ENCODE measurements around the gene USP53.

Gene USP53

DNA sequence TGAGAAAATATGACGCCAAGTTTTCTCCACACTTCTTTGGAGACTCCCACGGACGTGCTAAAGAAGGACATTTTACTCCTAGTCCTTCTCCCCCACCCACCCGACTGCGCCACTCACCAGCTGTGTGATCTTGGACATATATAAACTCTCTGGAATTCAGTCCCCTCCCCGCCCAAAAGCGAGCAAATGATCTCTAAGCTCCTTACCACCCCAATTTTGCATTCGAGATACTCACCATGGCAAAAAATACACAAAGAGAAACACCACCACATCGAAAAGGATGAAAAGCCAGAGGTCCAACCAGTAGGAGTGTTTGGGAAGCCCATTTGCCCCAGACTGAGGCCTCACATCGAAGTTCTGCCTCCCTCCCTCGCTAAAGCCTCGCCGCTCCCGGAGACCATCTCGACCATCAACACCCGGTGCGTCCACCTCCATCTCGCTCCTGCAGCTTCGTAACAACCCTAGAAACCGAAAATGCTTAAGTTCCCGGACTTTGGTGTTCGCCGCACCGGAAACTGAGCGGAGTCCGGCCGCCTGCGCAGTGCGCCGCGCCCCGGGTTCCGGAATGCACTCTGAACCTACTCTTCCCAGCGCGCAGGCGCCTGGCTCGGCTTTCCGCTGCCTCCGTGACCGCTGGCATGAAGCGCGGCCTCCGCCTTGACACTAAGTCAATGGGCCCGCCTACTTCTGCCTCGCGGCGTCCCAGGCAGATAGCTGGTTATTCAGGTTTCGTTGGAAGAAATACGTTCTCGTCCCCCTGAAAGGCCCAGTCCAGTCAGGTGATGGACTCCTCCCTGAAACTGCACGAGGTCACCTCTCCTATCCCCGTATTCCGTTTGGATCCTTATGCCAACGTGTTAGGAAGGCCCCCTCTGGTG lies 87.8 kb downstream of the USP53 start:
- peaks cover 42% of the 10 kb centered on the region for H3K36me3 Mint-ChIP-seq (ENCODE audit: low read depth)
- intact Hi-C loops (cut with micrococcal nuclease), result loop anchor here (1.0 kb wide), 1 partner anchor 154 kb away; no protein-coding TSS in a partner anchor
- peak overlapping the region; percentile 98 for H3K27ac Mint-ChIP-seq
- H3K4me3 Mint-ChIP-seq, result peak overlapping the region; percentile 97
- H3K27me3 Mint-ChIP-seq, result peaks cover 2% of the 10 kb centered on the region
- H3K9me3 Mint-ChIP-seq, result no peaks in the 10 kb centered on the region
- H3K4me1 Mint-ChIP-seq (ENCODE audit: low read depth), result peaks cover 17% of the 10 kb centered on the region

DNA sequence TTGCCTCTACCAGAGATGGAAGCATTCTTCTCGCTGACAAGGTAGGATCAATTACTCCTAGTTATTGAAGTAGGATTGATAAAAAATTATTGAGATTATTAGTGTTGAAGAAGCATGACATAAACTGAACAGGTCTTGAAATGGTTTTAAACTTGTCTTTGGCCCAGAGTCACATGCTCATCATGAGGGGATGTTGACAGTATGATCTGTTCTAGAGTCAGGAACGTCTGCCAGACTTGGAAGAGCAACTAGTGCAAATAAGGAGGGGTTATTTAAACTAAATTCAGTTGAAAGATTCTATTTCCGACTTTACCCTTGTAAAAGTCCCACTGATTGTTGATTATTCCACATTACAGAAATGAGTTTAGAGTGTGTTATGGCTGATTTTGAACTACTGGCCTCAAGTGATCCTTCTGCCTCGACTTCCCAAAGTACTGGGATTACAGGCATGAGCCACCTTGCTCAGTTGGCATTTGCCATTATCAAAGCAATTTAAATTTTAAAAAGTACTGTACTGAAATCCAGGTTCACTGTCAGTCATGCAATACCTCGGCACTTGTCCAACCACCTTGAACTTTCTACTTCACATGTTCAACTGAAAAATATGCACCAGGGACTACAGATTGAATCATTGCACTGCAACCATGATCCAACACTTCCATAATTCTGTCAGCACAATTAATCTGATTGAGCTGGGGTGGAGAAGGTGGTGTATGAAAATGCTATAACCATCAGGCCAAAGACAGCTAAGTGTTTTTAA lies 89.7 kb downstream of the USP53 start:
- no peak overlapping the region for H3K27ac Mint-ChIP-seq
- no peak overlapping the region for H3K4me3 Mint-ChIP-seq
- intact Hi-C loops (cut with micrococcal nuclease), result no loop called here
- no peaks in the 10 kb centered on the region for H3K9me3 Mint-ChIP-seq
- H3K27me3 Mint-ChIP-seq, result peaks cover 2% of the 10 kb centered on the region
- H3K36me3 Mint-ChIP-seq (ENCODE audit: low read depth), result peaks cover 32% of the 10 kb centered on the region
- H3K4me1 Mint-ChIP-seq (ENCODE audit: low read depth), result peaks cover 17% of the 10 kb centered on the region

DNA sequence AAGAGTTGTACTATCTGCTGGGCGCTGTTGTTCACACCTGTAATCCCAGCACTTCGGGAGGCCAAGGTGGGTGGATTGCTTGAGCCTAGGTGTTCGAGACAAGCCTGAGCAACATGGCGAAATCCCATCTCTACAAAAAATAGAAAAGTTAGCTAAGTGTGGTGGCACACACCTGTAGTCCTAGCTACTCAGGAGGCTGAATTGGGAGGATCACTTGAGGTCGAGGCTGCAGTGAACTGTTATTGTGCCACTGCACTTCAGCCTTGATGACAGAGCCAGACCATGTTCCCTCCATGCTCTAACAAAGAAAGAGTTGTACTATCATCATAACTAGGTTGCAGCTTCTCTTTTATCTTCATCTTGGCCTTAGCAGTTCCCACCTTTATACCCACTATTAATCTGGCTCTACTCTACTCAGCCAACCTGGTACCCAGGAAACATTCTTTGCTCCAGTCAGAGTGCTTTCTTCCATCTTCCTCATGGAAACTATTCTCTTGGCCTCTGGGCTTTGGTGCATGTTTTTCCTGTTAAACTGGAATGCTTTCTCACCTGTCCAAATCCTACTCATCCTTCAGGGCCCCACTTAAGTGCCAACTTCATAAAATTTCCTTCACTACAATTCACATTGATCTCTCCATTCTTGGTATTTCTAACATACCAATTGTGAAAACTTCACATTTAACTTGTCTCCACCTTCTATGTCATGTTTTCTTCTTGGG lies 91.2 kb downstream of the USP53 start:
- H3K27me3 Mint-ChIP-seq, result peaks cover 2% of the 10 kb centered on the region
- peaks cover 10% of the 10 kb centered on the region for H3K4me1 Mint-ChIP-seq (ENCODE audit: low read depth)
- no peaks in the 10 kb centered on the region for H3K9me3 Mint-ChIP-seq
- intact Hi-C loops (cut with micrococcal nuclease), result no loop called here
- no peak overlapping the region for H3K4me3 Mint-ChIP-seq
- no peak overlapping the region for H3K27ac Mint-ChIP-seq
- H3K36me3 Mint-ChIP-seq (ENCODE audit: low read depth), result peaks cover 19% of the 10 kb centered on the region

DNA sequence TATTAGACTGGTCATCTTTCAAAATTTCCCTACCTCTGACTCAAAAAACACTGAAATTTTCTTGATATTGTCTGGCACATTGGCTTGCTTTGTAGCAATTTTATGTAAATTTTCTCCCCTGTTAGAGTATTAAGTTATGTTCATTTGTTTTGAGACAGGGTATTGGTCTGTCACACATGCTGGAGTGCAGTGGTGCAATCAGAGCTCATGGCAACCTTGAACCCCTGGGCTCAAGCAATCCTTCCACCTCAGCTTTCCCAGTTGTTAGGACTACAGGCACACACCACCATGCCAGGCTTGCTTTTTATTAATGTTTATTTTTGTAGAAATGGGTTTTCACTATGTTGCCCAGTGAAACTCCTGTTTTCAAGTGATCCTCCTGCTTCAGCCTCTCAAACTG lies 91.9 kb downstream of the USP53 start:
- Mint-ChIP-seq H3K9me3 (no peaks in the 10 kb centered on the region), H3K27ac (no peak overlapping the region), H3K27me3 (peaks cover 2% of the 10 kb centered on the region), H3K36me3 (ENCODE audit: low read depth) (peaks cover 12% of the 10 kb centered on the region), H3K4me1 (ENCODE audit: low read depth) (peaks cover 3% of the 10 kb centered on the region), H3K4me3 (no peak overlapping the region)
- intact Hi-C loops (cut with micrococcal nuclease), result no loop called here

DNA sequence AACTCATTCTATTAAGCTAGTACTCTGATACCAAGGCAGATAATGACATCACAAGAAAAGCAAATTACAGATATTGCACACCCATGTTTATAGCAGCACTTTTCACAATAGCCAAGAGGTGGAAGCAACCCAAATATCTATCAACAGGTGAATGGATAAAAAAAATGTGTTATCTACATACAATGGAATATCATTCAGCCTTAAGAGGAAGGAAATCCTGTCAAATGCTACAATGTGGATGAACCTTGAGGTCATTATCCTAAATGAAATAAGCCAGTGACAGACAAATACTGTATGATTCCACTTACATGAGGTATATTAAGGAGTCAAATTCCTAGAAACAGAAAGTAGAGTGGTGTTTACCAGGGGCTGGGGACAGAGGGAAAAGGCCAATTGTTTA lies 95.1 kb downstream of the USP53 start:
- intact Hi-C loops (cut with micrococcal nuclease), result no loop called here
- Mint-ChIP-seq H3K9me3 (no peaks in the 10 kb centered on the region), H3K27ac (no peak overlapping the region), H3K4me1 (ENCODE audit: low read depth) (no peaks in the 10 kb centered on the region), H3K4me3 (no peak overlapping the region), H3K36me3 (ENCODE audit: low read depth) (no peaks in the 10 kb centered on the region), H3K27me3 (peaks cover 2% of the 10 kb centered on the region)

DNA sequence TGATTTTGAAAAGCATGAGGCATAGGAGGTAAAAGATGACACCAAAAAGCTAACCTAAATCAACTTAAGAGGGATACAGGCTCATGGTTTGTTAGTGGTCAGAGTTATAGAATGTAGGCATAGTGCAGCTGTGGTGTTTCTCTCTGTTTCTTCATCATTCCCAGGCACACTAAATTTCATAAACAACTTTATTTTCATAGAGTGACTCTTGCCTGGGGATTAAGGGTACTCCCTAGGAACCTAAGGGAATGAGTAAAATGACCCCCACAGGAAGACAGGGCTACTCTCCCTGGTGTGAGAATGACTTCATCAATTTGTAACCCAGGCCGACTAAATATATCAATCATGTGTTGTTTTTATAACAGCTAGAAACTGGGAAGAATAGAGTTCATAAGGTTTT lies 98.3 kb downstream of the USP53 start:
- Mint-ChIP-seq H3K9me3 (no peaks in the 10 kb centered on the region), H3K4me3 (no peak overlapping the region), H3K36me3 (ENCODE audit: low read depth) (no peaks in the 10 kb centered on the region), H3K27ac (no peak overlapping the region), H3K4me1 (ENCODE audit: low read depth) (peaks cover 5% of the 10 kb centered on the region), H3K27me3 (no peaks in the 10 kb centered on the region)
- intact Hi-C loops (cut with micrococcal nuclease), result loop anchor here (5.0 kb wide), 2 partner anchors 316 to 741 kb away; partner anchors contain the start of gene PDE5A

DNA sequence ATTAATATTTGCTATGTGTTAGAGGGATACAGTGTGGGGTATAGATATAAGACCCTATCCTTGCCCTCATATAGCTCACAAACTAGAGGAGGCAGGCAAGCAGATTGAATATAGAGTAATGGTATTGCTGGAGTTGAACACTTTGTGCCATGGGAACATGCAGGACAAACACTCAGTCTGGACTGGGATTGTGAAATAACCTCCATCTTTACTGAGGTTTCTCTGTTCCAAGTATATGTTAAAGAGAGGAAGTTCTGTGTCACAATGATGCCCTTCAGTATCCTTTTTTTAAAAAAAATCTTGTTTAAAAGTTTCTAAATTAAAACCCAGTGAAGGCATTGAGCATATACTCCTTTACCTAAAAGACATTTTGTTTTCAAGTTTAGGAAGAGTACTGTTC lies 100.7 kb downstream of the USP53 start:
- Mint-ChIP-seq H3K27ac (no peak overlapping the region), H3K36me3 (ENCODE audit: low read depth) (no peaks in the 10 kb centered on the region), H3K4me1 (ENCODE audit: low read depth) (peaks cover 5% of the 10 kb centered on the region), H3K4me3 (no peak overlapping the region), H3K27me3 (no peaks in the 10 kb centered on the region), H3K9me3 (no peaks in the 10 kb centered on the region)
- intact Hi-C loops (cut with micrococcal nuclease), result loop anchor here (5.0 kb wide), 2 partner anchors 314 to 739 kb away; partner anchors contain the start of gene PDE5A

DNA sequence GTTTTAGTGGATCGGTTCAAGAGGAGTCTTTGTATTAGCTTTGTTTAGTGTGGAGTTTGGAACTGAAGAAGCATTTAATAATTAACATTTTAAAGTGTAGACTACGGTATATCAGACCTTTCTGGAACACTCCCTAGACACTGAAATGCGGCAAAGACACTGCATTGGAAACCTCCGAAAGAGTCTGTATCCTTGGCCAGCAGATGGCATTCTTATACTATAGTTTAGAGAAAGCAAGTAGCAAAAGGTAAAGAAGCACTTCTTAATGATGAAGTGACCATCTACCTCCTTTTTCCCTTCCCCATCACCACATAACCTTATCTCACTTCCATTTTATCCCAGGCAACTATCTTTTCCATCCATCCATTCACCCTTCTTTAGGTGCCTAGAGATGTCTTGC lies 101.8 kb downstream of the USP53 start:
- Mint-ChIP-seq H3K27me3 (no peaks in the 10 kb centered on the region), H3K9me3 (no peaks in the 10 kb centered on the region), H3K36me3 (ENCODE audit: low read depth) (no peaks in the 10 kb centered on the region), H3K4me1 (ENCODE audit: low read depth) (peaks cover 5% of the 10 kb centered on the region), H3K4me3 (no peak overlapping the region), H3K27ac (no peak overlapping the region)
- intact Hi-C loops (cut with micrococcal nuclease), result loop anchor here (2.0 to 5.0 kb wide), 3 partner anchors 178 to 738 kb away; partner anchors contain the start of gene PDE5A

DNA sequence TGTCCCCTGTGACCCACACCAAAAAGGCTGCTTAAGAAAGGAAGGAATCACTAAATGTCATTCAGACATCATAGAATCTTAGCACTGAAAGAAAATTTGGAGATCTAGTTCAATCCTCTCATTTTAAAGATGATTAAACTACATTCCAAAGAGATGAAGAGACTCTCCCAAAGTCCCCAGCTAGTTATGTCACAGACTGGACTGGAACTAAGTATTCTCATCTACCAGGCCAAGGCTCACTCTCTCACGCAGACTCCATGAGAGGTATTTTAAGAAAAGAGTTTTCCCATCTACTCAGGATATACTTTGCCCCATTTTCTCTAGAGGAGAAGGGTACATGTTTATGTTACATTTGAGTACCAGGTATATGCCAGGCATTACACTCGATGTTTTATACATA lies 102.5 kb downstream of the USP53 start:
- no peaks in the 10 kb centered on the region for H3K9me3 Mint-ChIP-seq
- no peaks in the 10 kb centered on the region for H3K27me3 Mint-ChIP-seq
- peaks cover 5% of the 10 kb centered on the region for H3K4me1 Mint-ChIP-seq (ENCODE audit: low read depth)
- no peak overlapping the region for H3K27ac Mint-ChIP-seq
- no peaks in the 10 kb centered on the region for H3K36me3 Mint-ChIP-seq (ENCODE audit: low read depth)
- intact Hi-C loops (cut with micrococcal nuclease), result loop anchor here (2.0 kb wide), 1 partner anchor 178 kb away; no protein-coding TSS in a partner anchor
- H3K4me3 Mint-ChIP-seq, result no peak overlapping the region

DNA sequence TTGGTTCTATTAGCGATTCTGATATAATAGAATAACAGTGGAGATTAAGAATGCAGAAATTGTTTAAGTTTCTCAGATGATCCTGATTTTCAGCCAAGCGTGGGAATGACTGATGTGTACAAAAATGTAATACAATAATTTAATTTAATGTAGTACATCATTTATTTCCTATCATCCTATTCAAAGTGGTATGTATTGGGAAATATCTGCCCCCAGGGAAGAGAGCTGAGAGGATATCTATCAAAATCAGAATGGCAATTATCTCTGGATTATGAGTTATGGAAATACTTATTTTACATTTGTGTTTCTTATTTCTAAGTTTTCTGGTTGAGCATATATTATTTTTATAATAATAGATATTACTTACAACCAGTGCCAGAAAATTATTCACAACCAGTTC lies 105.5 kb downstream of the USP53 start:
- Mint-ChIP-seq H3K27me3 (no peaks in the 10 kb centered on the region), H3K4me1 (ENCODE audit: low read depth) (peaks cover 3% of the 10 kb centered on the region), H3K9me3 (no peaks in the 10 kb centered on the region), H3K36me3 (ENCODE audit: low read depth) (no peaks in the 10 kb centered on the region), H3K4me3 (no peak overlapping the region), H3K27ac (no peak overlapping the region)
- intact Hi-C loops (cut with micrococcal nuclease), result no loop called here

DNA sequence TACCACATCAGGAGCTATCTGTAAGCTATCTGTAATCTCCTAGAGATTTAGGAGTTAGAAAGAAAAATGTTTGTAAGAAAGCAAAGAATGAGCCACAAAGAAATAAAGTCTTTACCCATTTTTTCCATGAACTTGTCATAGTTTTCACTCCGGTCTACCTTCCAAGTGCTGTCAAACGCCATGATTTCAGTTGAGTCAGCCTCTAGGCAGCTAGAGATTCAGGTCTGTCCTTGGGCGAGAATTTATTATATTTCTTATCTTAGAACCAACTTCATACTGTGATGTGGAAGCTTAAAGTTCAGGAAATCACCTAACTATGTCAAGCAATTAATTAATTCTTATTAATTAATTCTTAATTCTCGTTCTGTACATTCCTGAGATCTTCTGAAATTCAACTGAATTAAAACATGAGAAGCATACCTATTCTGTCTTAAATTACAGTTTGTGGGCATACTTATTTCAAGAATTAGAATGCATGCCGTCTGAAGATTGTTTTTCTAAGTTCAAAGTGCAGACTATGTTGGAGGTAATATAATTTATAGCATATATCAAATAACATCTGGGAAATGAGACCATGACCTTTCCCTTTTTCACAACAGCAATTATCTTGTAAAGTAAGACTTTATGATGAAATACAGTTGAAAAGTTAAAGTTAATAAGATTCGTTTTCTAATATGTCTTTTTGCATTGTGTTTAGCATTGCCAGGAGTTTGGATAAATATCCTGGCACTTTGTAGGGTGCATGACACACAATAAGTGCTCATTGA lies 109.6 kb downstream of the USP53 start, which contains the start of gene FABP2:
Gene FABP2 (minus strand): TSS at position 218 of the 767 bp plus-strand sequence. CDS start 36 bp downstream, at position 182.
- intact Hi-C loops (cut with micrococcal nuclease), result no loop called here
- Mint-ChIP-seq H3K27ac (no peak within 1 kb of the TSS), H3K9me3 (no peaks in the 10 kb centered on the region), H3K4me1 (ENCODE audit: low read depth) (no peaks in the 10 kb centered on the region), H3K36me3 (ENCODE audit: low read depth) (no peaks in the 10 kb centered on the region), H3K4me3 (no peak within 1 kb of the TSS), H3K27me3 (no peaks in the 10 kb centered on the region)

DNA sequence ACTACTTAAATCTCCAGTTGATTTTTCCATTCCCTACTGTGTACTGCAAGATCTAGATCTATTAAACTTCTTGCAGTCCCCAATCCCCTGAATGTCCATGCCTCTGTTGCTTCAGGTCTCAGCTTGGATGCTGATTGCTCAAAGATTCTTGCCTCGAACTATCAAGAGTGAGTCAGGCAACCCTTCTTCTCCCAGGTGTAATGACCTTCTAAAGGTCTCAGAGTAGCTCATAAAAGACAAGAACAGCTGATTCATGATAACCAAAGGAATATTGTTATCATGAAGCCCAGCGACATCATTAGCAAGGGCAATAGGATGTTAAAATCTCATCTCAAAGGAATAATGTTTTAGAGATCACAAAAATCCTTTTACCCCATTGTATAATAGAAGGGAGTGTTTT lies 116.2 kb downstream of the USP53 start:
- no peaks in the 10 kb centered on the region for H3K36me3 Mint-ChIP-seq (ENCODE audit: low read depth)
- H3K4me1 Mint-ChIP-seq (ENCODE audit: low read depth), result no peaks in the 10 kb centered on the region
- H3K9me3 Mint-ChIP-seq, result no peaks in the 10 kb centered on the region
- intact Hi-C loops (cut with micrococcal nuclease), result no loop called here
- no peak overlapping the region for H3K4me3 Mint-ChIP-seq
- no peaks in the 10 kb centered on the region for H3K27me3 Mint-ChIP-seq
- no peak overlapping the region for H3K27ac Mint-ChIP-seq
